Muscle layer of duodenum (tissue), 2 donors: ENCODE results near the gene NME9.

Source experiments
- H3K27ac ChIP-seq: one replicate; pipeline ENCODE4 v1.7.0; 2013; ENCODE audit warnings: mild to moderate bottlenecking, low read length
- H3K27me3 ChIP-seq: one replicate; pipeline ENCODE4 v1.7.0; 2013; ENCODE audit warnings: low read depth, mild to moderate bottlenecking, control low read depth, low read length
- H3K36me3 ChIP-seq, 2 donors: one replicate each; pipeline ENCODE4 v1.7.0; 2013; ENCODE audit warnings: low read length in 2 of 2, control low read depth in 1 of 2, mild to moderate bottlenecking in 1 of 2; ENCODE audit not compliant: insufficient read depth in 2 of 2, control insufficient read depth in 1 of 2
- H3K4me1 ChIP-seq, 2 donors: one replicate each; pipeline ENCODE4 v1.7.0; 2013; ENCODE audit warnings: low read length in 2 of 2, mild to moderate bottlenecking in 2 of 2, control low read depth in 1 of 2, moderate library complexity in 1 of 2; ENCODE audit not compliant: insufficient read depth in 2 of 2, control insufficient read depth in 1 of 2
- H3K4me3 ChIP-seq, 2 donors: one replicate each; pipeline ENCODE4 v1.7.0; 2013; ENCODE audit warnings: low read length in 2 of 2, low read depth in 1 of 2, mild to moderate bottlenecking in 1 of 2
- H3K9me3 ChIP-seq, 2 donors: one replicate each; pipeline ENCODE4 v1.7.0; 2013; ENCODE audit warnings: low read length in 2 of 2, control low read depth in 1 of 2, mild to moderate bottlenecking in 1 of 2; ENCODE audit not compliant: control insufficient read depth in 1 of 2
- donor health status: healthy.

NME9 gene

GRCh38 chr3:138371070-138371965 is 41.7 kb upstream of the NME9 start:
- no peaks in the 10 kb centered on the region for H3K27me3 ChIP-seq
- H3K9me3 ChIP-seq: no peaks in the 10 kb centered on the region
- H3K36me3 ChIP-seq: no peaks in the 10 kb centered on the region
- H3K4me3 ChIP-seq: no peak overlapping the region
- H3K4me1 ChIP-seq: peaks cover under 1 to 11% of the 10 kb centered on the region in 2 donors
- no peak overlapping the region for H3K27ac ChIP-seq

- H3K9me3 ChIP-seq: no peaks in the 10 kb centered on the region
- no peak overlapping the region for H3K27ac ChIP-seq
- H3K27me3 ChIP-seq: no peaks in the 10 kb centered on the region
- H3K4me1 ChIP-seq: peaks cover 6 to 11% of the 10 kb centered on the region in 2 donors
- no peaks in the 10 kb centered on the region for H3K36me3 ChIP-seq
- no peak overlapping the region for H3K4me3 ChIP-seq
These were observed 40.7 kb upstream of the NME9 start for GRCh38 chr3:138370321-138370720.

GRCh38 chr3:138369151-138369900 is 39.7 kb upstream of the NME9 start:
- H3K4me3 ChIP-seq: no peak overlapping the region
- no peak overlapping the region for H3K27ac ChIP-seq
- H3K4me1 ChIP-seq: peaks cover 6 to 11% of the 10 kb centered on the region in 2 donors
- no peaks in the 10 kb centered on the region for H3K36me3 ChIP-seq
- H3K27me3 ChIP-seq: no peaks in the 10 kb centered on the region
- no peaks in the 10 kb centered on the region for H3K9me3 ChIP-seq

GRCh38 chr3:138367911-138368310 is 38.3 kb upstream of the NME9 start:
- no peaks in the 10 kb centered on the region for H3K36me3 ChIP-seq
- H3K9me3 ChIP-seq: no peaks in the 10 kb centered on the region
- H3K4me1 ChIP-seq: peaks cover 6 to 11% of the 10 kb centered on the region in 2 donors
- no peaks in the 10 kb centered on the region for H3K27me3 ChIP-seq
- no peak overlapping the region for H3K4me3 ChIP-seq
- no peak overlapping the region for H3K27ac ChIP-seq

GRCh38 chr3:138367326-138367850 is 37.7 kb upstream of the NME9 start:
- H3K9me3 ChIP-seq: no peaks in the 10 kb centered on the region
- H3K27ac ChIP-seq: no peak overlapping the region
- no peaks in the 10 kb centered on the region for H3K36me3 ChIP-seq
- H3K27me3 ChIP-seq: no peaks in the 10 kb centered on the region
- H3K4me1 ChIP-seq: peaks cover 6 to 11% of the 10 kb centered on the region in 2 donors
- H3K4me3 ChIP-seq: no peak overlapping the region

GRCh38 chr3:138366006-138366759 is 36.5 kb upstream of the NME9 start:
- Histone ChIP-seq H3K4me3 (no peak overlapping the region), H3K27me3 (no peaks in the 10 kb centered on the region), H3K27ac (no peak overlapping the region), H3K4me1 (peaks cover 6 to 11% of the 10 kb centered on the region in 2 donors), H3K9me3 (no peaks in the 10 kb centered on the region), H3K36me3 (no peaks in the 10 kb centered on the region)

GRCh38 chr3:138365253-138365555 is 35.6 kb upstream of the NME9 start:
- peaks cover 6 to 11% of the 10 kb centered on the region in 2 donors for H3K4me1 ChIP-seq
- no peaks in the 10 kb centered on the region for H3K27me3 ChIP-seq
- H3K27ac ChIP-seq: no peak overlapping the region
- H3K36me3 ChIP-seq: no peaks in the 10 kb centered on the region
- no peaks in the 10 kb centered on the region for H3K9me3 ChIP-seq
- no peak overlapping the region for H3K4me3 ChIP-seq

- no peaks in the 10 kb centered on the region for H3K9me3 ChIP-seq
- no peaks in the 10 kb centered on the region for H3K36me3 ChIP-seq
- peaks cover 6 to 11% of the 10 kb centered on the region in 2 donors for H3K4me1 ChIP-seq
- no peaks in the 10 kb centered on the region for H3K27me3 ChIP-seq
- H3K4me3 ChIP-seq: no peak overlapping the region
- no peak overlapping the region for H3K27ac ChIP-seq
These were observed 35.0 kb upstream of the NME9 start for GRCh38 chr3:138364356-138365252.

- Histone ChIP-seq H3K4me3 (no peak overlapping the region), H3K4me1 (peaks cover 6 to 9% of the 10 kb centered on the region in 2 donors), H3K9me3 (no peaks in the 10 kb centered on the region), H3K36me3 (no peaks in the 10 kb centered on the region), H3K27me3 (no peaks in the 10 kb centered on the region), H3K27ac (no peak overlapping the region)
These were observed 33.7 kb upstream of the NME9 start for GRCh38 chr3:138363322-138363721.

- H3K9me3 ChIP-seq: no peaks in the 10 kb centered on the region
- H3K4me3 ChIP-seq: no peak overlapping the region
- H3K4me1 ChIP-seq: peaks cover 2 to 8% of the 10 kb centered on the region in 2 donors
- H3K27me3 ChIP-seq: no peaks in the 10 kb centered on the region
- H3K27ac ChIP-seq: no peak overlapping the region
- H3K36me3 ChIP-seq: no peaks in the 10 kb centered on the region
These were observed 32.9 kb upstream of the NME9 start for GRCh38 chr3:138362538-138362937.
